Muscle layer of colon (tissue), 2 donors: ENCODE results near the gene ANKS3.
"Not testable (repeated sequence)": the region's sequence is repeated elsewhere in the genome, so short reads cannot be mapped to it uniquely, and the experiment has no call there.

Experiments
- H3K27ac ChIP-seq: one replicate; pipeline ENCODE4 v1.7.0; 2013; ENCODE audit warnings: low read depth, mild to moderate bottlenecking, low read length, moderate library complexity
- H3K27me3 ChIP-seq, 2 donors: one replicate each; pipeline ENCODE4 v1.7.0; 2013; ENCODE audit warnings: low read length in 2 of 2, mild to moderate bottlenecking in 2 of 2; ENCODE audit not compliant: insufficient read depth in 2 of 2, control insufficient read depth in 1 of 2
- H3K36me3 ChIP-seq: one replicate; pipeline ENCODE4 v1.7.0; 2013; ENCODE audit warnings: mild to moderate bottlenecking, low read length; ENCODE audit not compliant: insufficient read depth
- H3K4me1 ChIP-seq: one replicate; pipeline ENCODE4 v1.7.0; 2013; ENCODE audit warnings: mild to moderate bottlenecking, low read length; ENCODE audit not compliant: insufficient read depth
- H3K4me3 ChIP-seq, 2 donors: one replicate each; pipeline ENCODE4 v1.7.0; 2013; ENCODE audit warnings: low read length in 2 of 2, low read depth in 1 of 2, mild to moderate bottlenecking in 1 of 2, moderate library complexity in 1 of 2
- H3K9ac ChIP-seq: one replicate; pipeline ENCODE4 v1.7.0; 2013; ENCODE audit warnings: low read length
- H3K9me3 ChIP-seq: one replicate; pipeline ENCODE4 v1.7.0; 2013; ENCODE audit warnings: mild to moderate bottlenecking, low read length
- donor health status: abdominal sarcoma.
- donor health status: Adenocarcinoma of cecum.

The ANKS3 gene

GRCh38 chr16:4656221-4656620 lies 77.8 kb downstream of the ANKS3 start:
- H3K36me3 ChIP-seq = peaks cover 50% of the 10 kb centered on the region
- H3K27me3 ChIP-seq = no peaks in the 10 kb centered on the region
- H3K4me3 ChIP-seq = no peak overlapping the region
- H3K27ac ChIP-seq = no peak overlapping the region
- H3K9me3 ChIP-seq = no peaks in the 10 kb centered on the region
- H3K9ac ChIP-seq = no peak overlapping the region
- H3K4me1 ChIP-seq = no peaks in the 10 kb centered on the region

GRCh38 chr16:4655801-4656200 lies 78.3 kb downstream of the ANKS3 start:
- Histone ChIP-seq H3K9me3 (no peaks in the 10 kb centered on the region), H3K36me3 (peaks cover 55% of the 10 kb centered on the region), H3K4me3 (no peak overlapping the region), H3K9ac (no peak overlapping the region), H3K27ac (no peak overlapping the region), H3K4me1 (no peaks in the 10 kb centered on the region), H3K27me3 (no peaks in the 10 kb centered on the region)

GRCh38 chr16:4654964-4655590 lies 79.0 kb downstream of the ANKS3 start:
- peaks cover 60% of the 10 kb centered on the region for H3K36me3 ChIP-seq
- H3K9me3 ChIP-seq = no peaks in the 10 kb centered on the region
- H3K27ac ChIP-seq = no peak overlapping the region
- no peak overlapping the region for H3K9ac ChIP-seq
- H3K27me3 ChIP-seq = no peaks in the 10 kb centered on the region
- no peak overlapping the region for H3K4me3 ChIP-seq
- H3K4me1 ChIP-seq = no peaks in the 10 kb centered on the region

- H3K9me3 ChIP-seq = no peaks in the 10 kb centered on the region
- H3K27ac ChIP-seq = no peak overlapping the region
- H3K9ac ChIP-seq = no peak overlapping the region
- no peak overlapping the region for H3K4me3 ChIP-seq
- H3K4me1 ChIP-seq = no peaks in the 10 kb centered on the region
- no peaks in the 10 kb centered on the region for H3K27me3 ChIP-seq
- peaks cover 64% of the 10 kb centered on the region for H3K36me3 ChIP-seq
Observed at GRCh38 chr16:4654011-4654963, 79.8 kb downstream of the ANKS3 start.

GRCh38 chr16:4652561-4652960 lies 81.5 kb downstream of the ANKS3 start:
- Histone ChIP-seq H3K36me3 (peaks cover 64% of the 10 kb centered on the region), H3K27me3 (no peaks in the 10 kb centered on the region), H3K4me1 (no peaks in the 10 kb centered on the region), H3K4me3 (no peak overlapping the region), H3K9me3 (no peaks in the 10 kb centered on the region), H3K9ac (no peak overlapping the region), H3K27ac (no peak overlapping the region)

- no peaks in the 10 kb centered on the region for H3K27me3 ChIP-seq
- no peak overlapping the region for H3K4me3 ChIP-seq
- no peak overlapping the region for H3K27ac ChIP-seq
- H3K9me3 ChIP-seq = no peaks in the 10 kb centered on the region
- peaks cover 57% of the 10 kb centered on the region for H3K36me3 ChIP-seq
- no peak overlapping the region for H3K9ac ChIP-seq
- H3K4me1 ChIP-seq = no peaks in the 10 kb centered on the region
Observed at GRCh38 chr16:4651827-4652226, 82.2 kb downstream of the ANKS3 start.

GRCh38 chr16:4650443-4651074 lies 83.5 kb downstream of the ANKS3 start:
- H3K4me3 ChIP-seq, H3K9ac ChIP-seq, H3K4me1 ChIP-seq, H3K27ac ChIP-seq, H3K27me3 ChIP-seq, H3K9me3 ChIP-seq: not testable (repeated sequence)
- H3K36me3 ChIP-seq = peaks cover 54% of the 10 kb centered on the region

GRCh38 chr16:4649744-4650442 lies 84.2 kb downstream of the ANKS3 start:
- no peak overlapping the region for H3K4me3 ChIP-seq
- H3K4me1 ChIP-seq = no peaks in the 10 kb centered on the region
- H3K9ac ChIP-seq = no peak overlapping the region
- H3K27ac ChIP-seq = no peak overlapping the region
- no peaks in the 10 kb centered on the region for H3K9me3 ChIP-seq
- peaks cover 48% of the 10 kb centered on the region for H3K36me3 ChIP-seq
- no peaks in the 10 kb centered on the region for H3K27me3 ChIP-seq

- Histone ChIP-seq H3K27ac (no peak overlapping the region), H3K4me1 (no peaks in the 10 kb centered on the region), H3K27me3 (no peaks in the 10 kb centered on the region), H3K9me3 (no peaks in the 10 kb centered on the region), H3K4me3 (no peak overlapping the region), H3K36me3 (peaks cover 39% of the 10 kb centered on the region), H3K9ac (no peak overlapping the region)
Observed at GRCh38 chr16:4648917-4649316, 85.2 kb downstream of the ANKS3 start.

- Histone ChIP-seq H3K4me1 (no peaks in the 10 kb centered on the region), H3K27me3 (no peaks in the 10 kb centered on the region), H3K9me3 (no peaks in the 10 kb centered on the region), H3K9ac (no peak overlapping the region), H3K27ac (no peak overlapping the region), H3K4me3 (no peak overlapping the region), H3K36me3 (peaks cover 32% of the 10 kb centered on the region)
Observed at GRCh38 chr16:4647644-4647980, 86.5 kb downstream of the ANKS3 start.
